Natural killer cell (primary cell): ENCODE results near the gene OTOP2. TPM values are rescaled to one million over a fixed set of nuclear protein-coding genes. Genes with fewer than 3 reads are reported as not detected.
"Not testable (repeated sequence)": the region's sequence is repeated elsewhere in the genome, so short reads cannot be mapped to it uniquely, and the experiment has no call there.

Source experiments
- ATAC-seq, 3 donors: fragments of 150-1000 bp in 2 of 3; fragments of 200-7000 bp in 1 of 3; cut with Tn5 transposase; 1 replicate in 1 of 3; 2 replicates in 2 of 3; pipeline ENCODE4 v1.10.0; 2021; ENCODE audit warnings: mild to moderate bottlenecking in 2 of 3, moderate library complexity in 2 of 3
- DNase-seq, 2 donors: peaks; one replicate each; pipeline versions ENCODE4 v3.0.0 to v3.0.0-alpha.2; 2013 to 2021; ENCODE audit warnings: mixed read lengths in 1 of 2
- H3K27ac ChIP-seq: one replicate; pipeline ENCODE4 v1.5.1; 2013; ENCODE audit warnings: mild to moderate bottlenecking, low read length
- H3K27me3 ChIP-seq: one replicate; pipeline ENCODE4 v1.6.1; 2013; ENCODE audit warnings: low read length; ENCODE audit not compliant: control insufficient read depth, insufficient read depth
- H3K36me3 ChIP-seq: one replicate; pipeline ENCODE4 v1.6.1; 2013; ENCODE audit warnings: low read length; ENCODE audit not compliant: control insufficient read depth, insufficient read depth
- H3K4me1 ChIP-seq: one replicate; pipeline ENCODE4 v1.6.1; 2013; ENCODE audit warnings: low read length; ENCODE audit not compliant: control insufficient read depth, insufficient read depth
- H3K4me3 ChIP-seq: one replicate; pipeline ENCODE4 v1.5.1; 2013; ENCODE audit warnings: low read length
- H3K9me3 ChIP-seq: one replicate; pipeline ENCODE4 v1.6.1; 2013; ENCODE audit warnings: low read length; ENCODE audit not compliant: control insufficient read depth, insufficient read depth
- H3K27ac Mint-ChIP-seq, 2 donors: one replicate each; pipeline ENCODE4 v1.8.0; 2022; ENCODE audit warnings: mild to moderate bottlenecking in 2 of 2, mixed read lengths in 2 of 2, moderate library complexity in 1 of 2
- H3K27me3 Mint-ChIP-seq, 2 donors: one replicate each; pipeline ENCODE4 v1.8.0; 2022; ENCODE audit warnings: low read depth in 2 of 2, mixed read lengths in 2 of 2
- H3K36me3 Mint-ChIP-seq: one replicate; pipeline ENCODE4 v1.8.0; 2022; ENCODE audit warnings: mixed read lengths
- H3K4me1 Mint-ChIP-seq, 2 donors: one replicate each; pipeline ENCODE4 v1.8.0; 2022; ENCODE audit warnings: mixed read lengths in 2 of 2
- H3K4me3 Mint-ChIP-seq: one replicate; pipeline ENCODE4 v1.8.0; 2022; ENCODE audit warnings: mild to moderate bottlenecking, moderate library complexity, mixed read lengths
- H3K9me3 Mint-ChIP-seq, 2 donors: one replicate each; pipeline ENCODE4 v1.8.0; 2022; ENCODE audit warnings: mixed read lengths in 2 of 2
- CTCF ChIP-seq: fragments of 200-600 bp; IDR thresholded peaks from one replicate; pipeline ENCODE4 v1.8.0; 2022; ENCODE audit warnings: antibody characterized with exemption
- WGBS: methylation state at CpG from one replicate; pipeline ENCODE4 v1.1.7; 2013; ENCODE audit warnings: missing lambda C conversion rate; ENCODE audit not compliant: insufficient coverage; 5-methylcytosine and 5-hydroxymethylcytosine counted together
- intact Hi-C: fragments of 100-400 bp; cut with micrococcal nuclease; formaldehyde crosslinking; loops from one replicate; pipeline ENCODE4 v1.14.2; 2022
- total RNA-seq, 4 donors: library from RNA; stranded (reverse); fragments of 120-200 nt in 1 of 4; gene quantifications; one replicate each; pipeline versions ENCODE4 v1.2.3 to v1.2.4, GENCODE V29; 2013 to 2022

Gene OTOP2
- total RNA-seq, 3 donors from 2014 or later (not counting 1 experiment from before 2014, with no cell fraction given), result not detected

- 77% methylated on average over 12 of the region's 12 CpGs for WGBS
- Histone ChIP-seq H3K27me3 (no peaks in the 10 kb centered on the region), H3K4me1 (peaks cover 5% of the 10 kb centered on the region), H3K27ac (no peak overlapping the region), H3K9me3 (no peaks in the 10 kb centered on the region), H3K4me3 (no peak overlapping the region), H3K36me3 (no peaks in the 10 kb centered on the region)
- TF ChIP-seq CTCF, result no peak
- intact Hi-C loops, result no loop called here
- no peaks in the 10 kb centered on the region for H3K36me3 Mint-ChIP-seq
- no peaks in the 10 kb centered on the region for H3K9me3 Mint-ChIP-seq
- ATAC-seq (no peak), DNase-seq (no peak)
- peaks cover 6 to 7% of the 10 kb centered on the region in 2 donors for H3K27me3 Mint-ChIP-seq
- peaks cover 0 to 4% of the 10 kb centered on the region in 2 donors for H3K4me1 Mint-ChIP-seq
- H3K27ac Mint-ChIP-seq, result no peak overlapping the region
- no peak overlapping the region for H3K4me3 Mint-ChIP-seq
These were observed 39.6 kb downstream of the OTOP2 start for GRCh38 chr17:74963656-74964055.

GRCh38 chr17:74964246-74964761 is 40.2 kb downstream of the OTOP2 start:
- peaks cover 5% of the 10 kb centered on the region for H3K4me1 ChIP-seq
- H3K9me3 Mint-ChIP-seq, result no peaks in the 10 kb centered on the region
- 93% methylated on average over 12 of the region's 12 CpGs for WGBS
- ATAC-seq (no peak), DNase-seq (no peak)
- peaks cover 6% of the 10 kb centered on the region in 2 donors for H3K27me3 Mint-ChIP-seq
- H3K27ac ChIP-seq, result no peak overlapping the region
- no peak overlapping the region for H3K4me3 Mint-ChIP-seq
- H3K4me3 ChIP-seq, result no peak overlapping the region
- H3K36me3 Mint-ChIP-seq, result no peaks in the 10 kb centered on the region
- H3K27me3 ChIP-seq, result no peaks in the 10 kb centered on the region
- no peaks in the 10 kb centered on the region for H3K9me3 ChIP-seq
- no peak for TF ChIP-seq CTCF
- H3K36me3 ChIP-seq, result no peaks in the 10 kb centered on the region
- H3K4me1 Mint-ChIP-seq, result peaks cover 0 to 4% of the 10 kb centered on the region in 2 donors
- no peak overlapping the region for H3K27ac Mint-ChIP-seq
- intact Hi-C loops, result no loop called here

- no peak for TF ChIP-seq CTCF
- no peak overlapping the region for H3K4me3 Mint-ChIP-seq
- peaks cover 3 to 6% of the 10 kb centered on the region in 2 donors for H3K27me3 Mint-ChIP-seq
- H3K9me3 Mint-ChIP-seq, result no peaks in the 10 kb centered on the region
- H3K36me3 Mint-ChIP-seq, result no peaks in the 10 kb centered on the region
- Histone ChIP-seq H3K27ac (no peak overlapping the region), H3K36me3 (no peaks in the 10 kb centered on the region), H3K9me3 (no peaks in the 10 kb centered on the region), H3K4me1 (peaks cover 5% of the 10 kb centered on the region), H3K4me3 (no peak overlapping the region), H3K27me3 (no peaks in the 10 kb centered on the region)
- ATAC-seq (no peak), DNase-seq (no peak)
- H3K27ac Mint-ChIP-seq, result no peak overlapping the region
- H3K4me1 Mint-ChIP-seq, result peaks cover 0 to 4% of the 10 kb centered on the region in 2 donors
- WGBS, result 83% methylated on average over 14 of the region's 14 CpGs
- intact Hi-C loops, result no loop called here
These were observed 41.0 kb downstream of the OTOP2 start for GRCh38 chr17:74964988-74965622.

- Mint-ChIP-seq H3K4me3 (no peak overlapping the region), H3K27me3 (peaks cover 12 to 16% of the 10 kb centered on the region in 2 donors), H3K36me3 (no peaks in the 10 kb centered on the region), H3K27ac (no peak overlapping the region), H3K4me1 (peaks cover 6% of the 10 kb centered on the region in 2 donors), H3K9me3 (no peaks in the 10 kb centered on the region)
- Histone ChIP-seq H3K36me3 (no peaks in the 10 kb centered on the region), H3K27ac (no peak overlapping the region), H3K4me1 (peaks cover 17% of the 10 kb centered on the region), H3K4me3 (no peak overlapping the region), H3K27me3 (peaks cover 23% of the 10 kb centered on the region), H3K9me3 (no peaks in the 10 kb centered on the region)
- WGBS, result 88% methylated on average over 5 of the region's 5 CpGs
- intact Hi-C loops, result no loop called here
- DNase-seq (no peak), ATAC-seq (no peak)
- no peak for TF ChIP-seq CTCF
These were observed 44.3 kb downstream of the OTOP2 start for GRCh38 chr17:74968361-74968780.

GRCh38 chr17:74969501-74969900 is 45.4 kb downstream of the OTOP2 start:
- intact Hi-C loops, H3K27ac ChIP-seq, H3K4me3 ChIP-seq, H3K4me3 Mint-ChIP-seq, DNase-seq, H3K36me3 Mint-ChIP-seq, H3K4me1 Mint-ChIP-seq, H3K9me3 ChIP-seq, ATAC-seq, H3K36me3 ChIP-seq, H3K27ac Mint-ChIP-seq, H3K9me3 Mint-ChIP-seq: not testable (repeated sequence)
- Histone ChIP-seq H3K27me3 (peaks cover 23% of the 10 kb centered on the region), H3K4me1 (peaks cover 17% of the 10 kb centered on the region)
- H3K27me3 Mint-ChIP-seq, result peaks cover 12 to 17% of the 10 kb centered on the region in 2 donors
- 95% methylated on average over 5 of the region's 5 CpGs for WGBS
